GM13976 (cell line): ENCODE results near the gene LMO7.

Source experiments
- DNase-seq: peaks from one replicate; pipeline ENCODE4 v3.0.0; 2012; ENCODE audit warnings: low spot score
- in situ Hi-C: fragments of 300-500 bp; cut with MboI; formaldehyde crosslinking; loops from one replicate; pipeline ENCODE4 v1.12.0; 2022; ENCODE audit warnings: low sequenced_read_pairs, mixed read lengths, inconsistent platforms; ENCODE audit not compliant: unreplicated experiment
- TF ChIP-seq, protein P1 (sequence below): IDR thresholded peaks from 2 replicates; pipeline ENCODE4 v1.5.1; 2012; ENCODE audit warnings: borderline replicate concordance, mild to moderate bottlenecking; ENCODE audit not compliant: insufficient read depth; ENCODE audit errors: extremely low read depth, missing control alignments, control extremely low read depth

The LMO7 gene

GRCh38 chr13:75769141-75769905 lies 133.2 kb downstream of the LMO7 start:
- in situ Hi-C loops: no loop called here
- TF ChIP-seq, protein P1, sequence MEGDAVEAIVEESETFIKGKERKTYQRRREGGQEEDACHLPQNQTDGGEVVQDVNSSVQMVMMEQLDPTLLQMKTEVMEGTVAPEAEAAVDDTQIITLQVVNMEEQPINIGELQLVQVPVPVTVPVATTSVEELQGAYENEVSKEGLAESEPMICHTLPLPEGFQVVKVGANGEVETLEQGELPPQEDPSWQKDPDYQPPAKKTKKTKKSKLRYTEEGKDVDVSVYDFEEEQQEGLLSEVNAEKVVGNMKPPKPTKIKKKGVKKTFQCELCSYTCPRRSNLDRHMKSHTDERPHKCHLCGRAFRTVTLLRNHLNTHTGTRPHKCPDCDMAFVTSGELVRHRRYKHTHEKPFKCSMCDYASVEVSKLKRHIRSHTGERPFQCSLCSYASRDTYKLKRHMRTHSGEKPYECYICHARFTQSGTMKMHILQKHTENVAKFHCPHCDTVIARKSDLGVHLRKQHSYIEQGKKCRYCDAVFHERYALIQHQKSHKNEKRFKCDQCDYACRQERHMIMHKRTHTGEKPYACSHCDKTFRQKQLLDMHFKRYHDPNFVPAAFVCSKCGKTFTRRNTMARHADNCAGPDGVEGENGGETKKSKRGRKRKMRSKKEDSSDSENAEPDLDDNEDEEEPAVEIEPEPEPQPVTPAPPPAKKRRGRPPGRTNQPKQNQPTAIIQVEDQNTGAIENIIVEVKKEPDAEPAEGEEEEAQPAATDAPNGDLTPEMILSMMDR: no peak
- no peak for DNase-seq

GRCh38 chr13:75770164-75770563 lies 134.0 kb downstream of the LMO7 start:
- no peak for DNase-seq
- TF ChIP-seq, protein P1: no peak
- in situ Hi-C loops: no loop called here

DNA sequence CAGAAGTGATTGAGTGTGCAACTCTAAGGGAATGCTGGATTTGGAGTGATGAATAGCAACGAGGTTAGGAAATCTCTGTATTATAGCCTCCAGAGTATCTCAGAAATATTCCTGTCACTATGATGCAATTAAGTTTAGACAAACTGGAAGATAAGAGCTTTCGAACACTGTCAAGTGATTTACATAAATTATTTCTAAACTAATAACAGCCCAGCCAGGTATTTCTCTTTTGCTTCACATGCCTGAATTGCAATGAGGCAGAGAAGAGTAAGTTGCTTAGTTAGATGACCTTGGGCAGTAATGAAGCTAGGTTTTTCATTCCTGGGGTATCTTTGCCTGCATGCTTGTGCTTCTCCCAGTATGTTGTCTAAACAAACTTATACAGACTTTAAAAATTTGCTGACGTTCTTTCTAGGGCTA lies 134.5 kb downstream of the LMO7 start:
- in situ Hi-C loops: no loop called here

GRCh38 chr13:75771226-75771625 lies 135.1 kb downstream of the LMO7 start:
- DNase-seq: no peak
- TF ChIP-seq, protein P1: no peak
- in situ Hi-C loops: no loop called here

More for the DNA sequence above, 134.5 kb downstream of the LMO7 start:
- TF ChIP-seq, protein P1: no peak
- DNase-seq: no peak

GRCh38 chr13:75771818-75772217 lies 135.7 kb downstream of the LMO7 start:
- TF ChIP-seq, protein P1: no peak
- DNase-seq: no peak
- in situ Hi-C loops: no loop called here

DNA sequence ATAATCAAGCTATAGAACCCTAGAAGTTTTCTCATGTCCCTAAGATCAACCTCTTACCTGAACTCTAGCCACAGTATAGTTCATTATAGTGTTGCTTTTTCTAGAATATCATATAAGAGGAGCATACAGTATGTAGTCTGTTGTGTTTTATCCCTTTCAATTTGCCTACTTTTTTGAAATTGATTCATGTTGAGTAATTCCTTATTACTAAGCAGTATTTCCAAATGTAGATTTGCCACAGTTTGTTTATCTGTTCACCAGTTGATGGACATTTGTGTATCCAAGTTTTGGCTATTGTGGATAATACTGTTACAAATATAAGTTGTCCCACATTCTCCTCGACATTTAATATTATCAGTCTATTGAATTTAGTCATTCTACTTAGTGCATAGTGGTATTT lies 138.0 kb downstream of the LMO7 start:
- TF ChIP-seq, protein P1: no peak
- in situ Hi-C loops: no loop called here
- no peak for DNase-seq
